B cell (primary cell): Measurements from ENCODE around the gene TSPAN32.
"Not testable (repeated sequence)": the region's sequence is repeated elsewhere in the genome, so short reads cannot be mapped to it uniquely, and the experiment has no call there.

Source experiments
- CTCF ChIP-seq: fragments of 200-600 bp; IDR thresholded peaks from one replicate; pipeline ENCODE4 v1.8.0; 2022; ENCODE audit warnings: antibody characterized with exemption, mild to moderate bottlenecking
- EZH2 ChIP-seq: IDR thresholded peaks from 2 replicates; pipeline ENCODE4 v1.6.1; 2012; ENCODE audit warnings: borderline replicate concordance, low read depth, mild to moderate bottlenecking, moderate library complexity, low read length; ENCODE audit not compliant: insufficient read depth, poor library complexity, severe bottlenecking

- TF ChIP-seq CTCF, EZH2: not testable (repeated sequence)
Observed at GRCh38 chr11:2286350-2286749, 15.5 kb upstream of the TSPAN32 start.
